HG03571 (cell line): ENCODE measurements around the gene EVX2.

Experiments used
- ATAC-seq: cut with Tn5 transposase; IDR thresholded peaks from one replicate; pipeline ENCODE4 v1.9.1; 2021; ENCODE audit not compliant: unreplicated experiment

The EVX2 gene

DNA sequence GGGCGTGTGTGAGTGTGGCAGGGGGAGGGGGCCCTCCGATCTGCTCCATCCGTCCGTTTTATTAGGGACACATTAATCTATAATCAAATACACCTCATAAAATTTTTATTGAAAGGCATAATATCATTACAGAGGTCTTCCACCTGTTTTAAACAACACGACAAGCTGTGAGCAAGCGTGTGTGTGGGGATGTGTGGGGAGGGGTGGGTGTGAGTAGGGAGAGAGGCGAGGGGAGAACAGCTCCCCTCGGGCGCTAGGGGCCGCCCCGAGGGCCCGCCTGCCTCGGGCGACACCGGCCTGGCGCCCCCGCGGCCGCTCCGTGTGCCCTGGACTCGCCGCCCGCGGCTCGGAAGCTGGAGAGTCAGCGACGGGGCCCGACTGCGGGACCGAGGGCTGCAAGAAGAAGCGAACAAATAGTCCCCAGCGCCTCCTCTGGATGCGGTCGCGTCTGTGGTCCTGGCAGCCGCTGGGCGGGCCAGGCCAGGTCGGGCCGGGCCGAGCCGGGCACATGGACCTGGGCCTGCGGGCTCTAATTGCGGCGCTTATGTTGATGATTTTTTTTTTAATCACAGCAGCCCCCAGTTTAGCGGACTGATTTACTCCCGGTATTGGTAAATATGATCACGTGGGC, 38.4 kb upstream of the EVX2 start:
- ATAC-seq = no peak

DNA sequence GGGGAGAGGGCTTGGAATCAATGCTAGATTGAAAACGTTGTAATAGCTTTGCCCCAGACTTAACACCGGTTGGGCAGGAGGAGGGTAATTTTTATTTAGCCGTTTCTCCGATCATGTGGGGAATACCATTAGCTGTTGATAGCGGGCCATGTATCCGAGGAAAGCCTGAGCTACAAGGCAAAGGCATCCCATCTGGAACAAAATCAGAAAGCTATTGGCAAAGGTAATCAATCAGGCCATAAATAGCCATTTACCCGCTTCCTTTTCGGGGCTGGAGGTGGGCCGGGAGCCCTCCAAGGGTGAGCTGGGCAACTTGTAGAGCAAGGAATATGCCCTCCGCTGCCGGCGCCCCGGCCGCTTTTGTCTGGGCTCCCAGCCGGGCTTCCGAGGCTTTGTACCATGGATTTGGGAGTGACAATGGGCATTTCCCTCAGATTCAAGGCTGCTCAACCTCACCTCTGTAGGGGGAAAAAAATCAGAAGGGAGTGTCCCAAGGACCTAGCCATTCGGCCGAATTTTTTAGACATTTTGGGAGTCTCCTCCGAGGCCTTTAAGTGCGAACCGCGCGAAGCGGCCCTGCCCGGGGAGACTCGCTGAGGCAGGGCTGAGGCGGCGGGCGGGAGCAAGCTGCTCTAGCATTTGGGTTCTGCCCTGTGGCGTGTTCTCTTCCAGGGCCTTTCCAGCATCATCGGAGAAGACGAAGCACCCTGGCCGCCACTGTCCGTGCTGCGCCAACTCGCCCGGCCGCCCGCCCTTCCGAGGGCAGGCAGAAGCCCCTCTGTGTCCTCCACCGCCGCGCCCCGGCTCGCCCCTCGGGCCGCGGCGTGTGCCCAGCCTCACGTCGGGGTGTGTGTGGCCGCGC, 37.7 kb upstream of the EVX2 start:
- ATAC-seq = no peak

DNA sequence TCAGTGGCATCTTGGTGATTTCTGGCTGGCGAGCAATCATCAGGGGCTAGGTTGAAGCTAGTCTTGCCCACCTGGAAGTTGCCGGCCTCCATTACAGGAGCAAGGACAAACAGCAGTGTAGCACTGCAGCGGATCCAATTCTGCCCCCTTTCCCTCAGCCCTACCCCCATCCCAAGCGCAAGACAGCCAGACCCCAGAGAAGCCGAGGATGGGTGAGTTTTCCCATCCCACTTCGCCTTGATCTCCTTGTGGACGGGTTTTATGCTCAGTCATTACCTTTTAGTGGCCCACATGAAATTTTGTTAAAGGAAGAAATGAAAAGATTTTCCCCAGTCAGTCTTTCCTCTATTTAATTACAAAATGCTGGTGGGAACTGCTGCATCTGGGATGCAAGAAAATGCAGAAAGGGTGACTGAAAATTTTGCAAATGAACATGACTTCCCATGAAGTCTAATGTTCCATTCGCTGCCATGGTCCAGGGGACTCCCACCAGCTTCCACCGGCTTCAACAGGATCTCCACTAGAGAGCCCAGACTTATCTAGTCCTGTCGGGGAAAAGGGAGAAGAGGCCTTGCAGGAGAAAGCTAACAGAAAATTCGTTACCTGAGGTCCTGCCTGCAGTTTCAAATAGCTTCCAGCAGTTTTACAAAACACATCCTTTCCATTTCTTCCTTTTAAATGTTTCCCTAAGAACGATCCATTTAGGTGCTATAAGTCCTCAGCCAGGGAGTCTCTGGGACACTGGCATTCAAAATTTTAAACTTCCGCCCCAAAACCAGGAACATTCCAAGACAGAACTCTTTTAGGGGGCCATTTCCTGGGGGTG, 36.8 kb upstream of the EVX2 start:
- ATAC-seq = no peak

DNA sequence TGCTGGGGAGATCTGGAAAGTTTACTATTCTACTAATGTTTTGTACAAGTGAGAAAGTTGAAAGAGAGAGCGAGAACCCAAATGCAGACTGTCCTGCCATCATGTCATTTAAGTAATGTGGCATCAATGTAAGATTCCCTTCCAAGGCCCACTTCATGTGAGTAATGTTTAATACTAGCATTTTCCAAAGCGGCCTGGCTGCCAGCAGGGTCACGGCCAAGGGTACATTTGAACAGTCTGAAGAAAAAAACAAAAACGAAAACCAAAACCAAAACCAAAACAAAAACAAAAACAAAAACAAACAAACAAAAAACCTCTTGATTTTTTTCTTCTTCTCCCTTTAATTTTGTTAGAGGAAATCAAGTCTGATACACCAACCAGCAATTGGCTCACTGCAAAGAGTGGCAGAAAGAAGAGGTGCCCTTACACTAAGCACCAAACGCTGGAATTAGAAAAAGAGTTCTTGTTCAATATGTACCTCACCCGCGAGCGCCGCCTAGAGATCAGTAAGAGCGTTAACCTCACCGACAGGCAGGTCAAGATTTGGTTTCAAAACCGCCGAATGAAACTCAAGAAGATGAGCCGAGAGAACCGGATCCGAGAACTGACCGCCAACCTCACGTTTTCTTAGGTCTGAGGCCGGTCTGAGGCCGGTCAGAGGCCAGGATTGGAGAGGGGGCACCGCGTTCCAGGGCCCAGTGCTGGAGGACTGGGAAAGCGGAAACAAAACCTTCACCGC, 35.0 kb upstream of the EVX2 start:
- no peak for ATAC-seq

DNA sequence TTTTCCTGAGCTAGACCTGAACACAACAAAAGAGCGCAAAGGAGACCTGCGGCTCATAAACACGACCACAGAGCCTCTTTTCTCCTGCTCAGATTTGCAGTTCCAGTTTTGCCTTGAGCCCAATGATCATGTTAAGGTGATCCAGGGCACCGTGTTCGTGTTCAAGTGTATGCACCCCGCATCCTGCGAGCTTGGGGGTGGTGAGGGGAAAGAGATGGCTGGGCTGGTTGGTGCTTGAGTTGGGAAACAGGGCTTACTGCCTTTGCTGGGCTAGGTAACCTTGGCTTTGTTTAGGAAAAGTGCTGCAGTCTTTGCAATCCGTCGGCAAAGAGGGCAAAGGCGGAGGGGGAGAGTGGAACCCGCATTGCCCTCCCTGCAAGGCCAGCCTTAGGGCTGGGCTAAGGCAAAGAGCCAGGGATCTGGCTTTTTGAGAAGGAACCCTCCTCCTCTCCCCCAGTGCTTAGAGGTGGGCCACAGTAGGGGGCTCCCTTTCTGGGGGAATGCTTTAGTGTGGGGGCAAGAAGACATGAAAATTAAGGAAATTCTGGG, 34.1 kb upstream of the EVX2 start:
- ATAC-seq = no peak

DNA sequence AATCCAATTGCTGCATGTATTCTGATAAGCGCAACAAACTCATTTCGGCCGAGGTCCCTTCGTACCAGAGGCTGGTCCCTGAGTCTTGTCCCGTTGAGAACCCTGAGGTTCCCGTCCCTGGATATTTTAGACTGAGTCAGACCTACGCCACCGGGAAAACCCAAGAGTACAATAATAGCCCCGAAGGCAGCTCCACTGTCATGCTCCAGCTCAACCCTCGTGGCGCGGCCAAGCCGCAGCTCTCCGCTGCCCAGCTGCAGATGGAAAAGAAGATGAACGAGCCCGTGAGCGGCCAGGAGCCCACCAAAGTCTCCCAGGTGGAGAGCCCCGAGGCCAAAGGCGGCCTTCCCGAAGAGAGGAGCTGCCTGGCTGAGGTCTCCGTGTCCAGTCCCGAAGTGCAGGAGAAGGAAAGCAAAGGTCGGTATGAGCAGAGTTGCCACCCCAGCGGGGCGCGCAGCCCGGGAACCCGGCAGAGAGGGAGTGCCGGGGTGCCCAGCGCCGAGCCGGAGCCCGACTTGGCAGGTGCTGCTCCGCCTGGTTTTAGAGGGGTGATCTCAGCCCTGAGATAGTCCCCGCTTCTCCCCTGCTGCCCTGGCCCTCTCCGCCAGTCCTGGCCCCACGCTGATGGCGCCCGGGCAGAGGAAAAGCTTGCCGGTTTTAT, 33.5 kb upstream of the EVX2 start:
- ATAC-seq = no peak

DNA sequence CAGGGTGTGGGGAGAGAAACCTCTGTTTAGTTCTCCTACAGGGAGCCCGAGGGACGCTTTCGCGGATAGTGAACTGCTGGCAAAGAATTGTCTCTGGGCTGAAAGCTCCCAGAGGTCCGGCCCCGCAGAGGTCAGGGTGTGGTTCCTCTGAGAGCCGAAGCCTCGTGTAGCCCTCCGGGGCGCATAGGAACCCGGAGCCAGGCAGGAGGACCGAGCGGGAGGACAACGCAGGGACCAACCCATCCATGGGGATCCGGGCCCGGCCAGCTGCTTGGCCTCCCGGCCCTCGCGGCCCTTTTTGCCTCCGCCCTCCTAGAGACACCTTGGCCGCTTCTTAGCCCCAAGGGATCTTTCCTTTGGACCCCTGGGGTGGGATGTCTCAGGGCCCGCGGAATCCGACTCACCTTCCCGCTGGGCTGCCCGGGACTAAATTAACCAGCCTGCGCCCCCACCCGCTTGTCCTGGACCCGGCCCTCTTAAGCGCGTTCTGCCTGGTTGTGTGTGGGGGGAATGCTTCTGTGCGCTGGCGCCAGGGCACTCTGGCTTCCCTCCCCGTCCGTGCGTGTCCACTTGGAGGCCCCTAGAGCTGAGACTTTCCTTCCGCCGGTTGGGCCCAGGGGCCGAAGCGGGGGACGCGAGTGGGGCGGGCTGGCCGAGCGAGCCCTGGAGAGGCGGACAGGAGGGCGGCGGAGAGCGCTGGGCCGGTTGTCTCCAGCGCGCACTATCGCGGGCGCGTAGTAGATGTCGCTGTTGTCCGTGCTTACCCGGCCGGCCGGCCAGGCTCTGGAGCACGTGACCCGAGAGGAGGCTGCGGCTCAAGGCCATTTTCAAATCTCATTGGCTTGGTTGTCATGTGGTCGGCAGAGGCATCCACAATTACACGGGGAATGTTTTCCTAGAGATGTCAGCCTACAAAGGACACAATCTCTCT, 32.4 kb upstream of the EVX2 start, which contains the start of gene HOXD10:
Gene HOXD10 (plus strand): TSS at position 896 of the 931 bp plus-strand sequence. CDS start 56 bp downstream, outside the sequence.
- ATAC-seq = no peak

DNA sequence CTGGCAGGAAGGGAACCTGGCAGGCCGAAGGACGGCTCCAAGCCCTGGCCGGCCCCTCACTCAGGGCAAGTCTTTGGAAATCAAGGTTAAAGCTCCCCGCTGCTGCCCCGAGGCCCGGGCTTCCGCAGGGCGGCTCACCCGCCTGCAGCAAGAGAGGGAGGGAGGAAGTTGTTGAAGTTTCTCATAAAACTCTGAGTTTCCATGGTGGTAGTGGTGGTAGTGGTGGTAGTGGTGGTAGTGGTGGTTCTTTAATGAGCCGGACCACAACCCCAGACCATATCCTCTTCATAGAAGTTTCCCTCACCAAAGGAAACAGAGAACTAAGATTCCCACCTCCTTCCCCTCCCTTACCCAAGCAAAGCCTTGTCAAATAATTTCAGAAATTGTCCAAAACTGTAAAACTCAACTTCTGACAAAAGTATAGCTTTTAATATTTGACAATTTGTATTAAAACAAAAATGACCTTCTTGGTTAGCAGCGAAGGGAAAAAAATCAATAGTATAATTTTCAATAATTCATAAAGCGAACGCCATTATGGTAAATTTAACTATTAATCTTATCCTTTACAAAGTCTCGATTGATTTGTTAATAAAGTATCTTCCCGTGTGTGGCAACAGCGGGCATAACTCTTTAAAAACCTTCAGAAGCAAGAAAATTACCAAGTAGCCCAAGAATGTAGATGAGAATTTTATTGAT, 31.3 kb upstream of the EVX2 start:
- ATAC-seq = no peak

DNA sequence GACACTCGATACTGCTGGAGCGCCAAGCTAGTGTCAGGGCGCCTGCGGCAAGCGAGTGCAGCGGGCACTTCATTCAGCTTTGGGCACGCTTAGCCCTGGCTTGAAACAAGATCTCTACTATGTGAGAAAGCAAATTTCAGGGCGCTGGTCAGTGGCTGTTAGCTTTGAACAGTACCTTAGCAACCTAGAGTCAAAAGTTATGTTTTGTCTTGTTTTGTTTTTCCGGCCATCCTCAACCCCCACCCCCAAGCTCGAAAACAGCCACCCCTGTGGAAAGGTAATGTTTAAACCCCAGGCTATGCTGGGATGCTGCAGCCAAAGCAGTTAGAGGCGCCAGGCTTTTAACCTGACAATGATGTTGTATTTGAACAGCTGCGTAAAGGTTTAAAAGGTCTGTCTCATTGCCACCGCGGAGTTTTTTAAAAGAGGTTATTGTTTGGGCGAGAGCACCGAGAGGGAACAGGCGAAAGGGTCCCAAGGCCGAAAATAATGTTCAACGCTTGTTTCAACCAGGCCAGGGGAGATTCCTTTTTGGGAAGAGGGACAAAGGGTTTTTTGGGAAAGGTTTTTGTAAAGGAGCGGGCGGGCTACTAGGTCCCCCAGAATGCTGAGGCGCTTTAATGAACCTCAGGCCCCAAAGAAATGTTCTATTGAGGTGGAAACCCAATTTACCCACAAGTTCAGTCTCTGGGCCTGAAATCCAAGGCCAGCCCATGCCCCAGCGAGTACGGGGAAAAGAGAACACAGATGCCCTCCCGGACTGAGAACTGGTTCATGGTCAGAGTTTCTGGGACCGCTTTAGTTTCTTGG, 30.6 kb upstream of the EVX2 start:
- ATAC-seq = no peak

DNA sequence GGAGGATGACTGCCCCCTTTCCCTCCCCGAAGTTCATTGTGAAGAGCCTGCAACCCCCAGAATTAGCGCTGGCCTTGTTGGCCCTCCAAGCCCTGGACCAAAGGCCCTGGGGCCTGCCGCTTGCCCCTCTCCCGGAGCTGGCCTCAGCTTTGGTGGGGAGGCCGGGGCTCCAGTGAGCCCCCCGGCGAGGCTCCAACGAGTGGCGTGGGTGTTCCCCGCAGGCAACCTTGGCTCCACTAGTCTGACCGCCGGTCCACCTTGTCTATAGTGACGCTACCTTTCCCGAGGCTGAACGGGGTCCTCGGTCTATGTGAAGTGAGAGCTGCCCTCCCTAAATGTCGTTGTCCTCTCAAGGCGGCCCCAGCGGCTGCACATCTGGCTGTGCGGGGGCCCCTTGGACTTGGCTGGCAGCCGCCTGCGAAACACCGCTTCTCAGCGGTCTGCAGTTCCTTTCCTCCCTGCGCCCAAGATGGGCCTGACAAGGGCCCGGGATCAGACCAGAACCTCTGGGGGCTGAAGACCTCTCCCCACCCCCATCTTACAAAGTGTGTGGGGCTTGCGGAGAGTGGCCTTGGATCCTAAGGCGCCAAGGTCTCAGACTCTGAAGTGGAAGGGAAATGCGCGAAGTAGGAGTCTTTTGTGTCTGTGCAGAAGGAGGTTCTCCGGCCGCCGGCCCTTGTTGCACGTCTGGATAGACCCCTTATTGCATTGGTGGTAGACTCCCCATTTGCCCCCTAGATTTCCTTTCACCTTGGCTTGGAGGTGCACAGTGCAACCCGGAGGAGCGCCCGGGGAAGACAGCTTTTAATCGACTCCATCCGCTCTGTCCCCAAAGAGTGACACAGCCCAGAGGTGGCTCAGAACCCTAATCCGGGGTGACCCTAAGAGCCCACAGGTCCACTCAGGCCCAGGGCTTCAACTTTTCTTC, 28.9 kb upstream of the EVX2 start:
- no peak for ATAC-seq

DNA sequence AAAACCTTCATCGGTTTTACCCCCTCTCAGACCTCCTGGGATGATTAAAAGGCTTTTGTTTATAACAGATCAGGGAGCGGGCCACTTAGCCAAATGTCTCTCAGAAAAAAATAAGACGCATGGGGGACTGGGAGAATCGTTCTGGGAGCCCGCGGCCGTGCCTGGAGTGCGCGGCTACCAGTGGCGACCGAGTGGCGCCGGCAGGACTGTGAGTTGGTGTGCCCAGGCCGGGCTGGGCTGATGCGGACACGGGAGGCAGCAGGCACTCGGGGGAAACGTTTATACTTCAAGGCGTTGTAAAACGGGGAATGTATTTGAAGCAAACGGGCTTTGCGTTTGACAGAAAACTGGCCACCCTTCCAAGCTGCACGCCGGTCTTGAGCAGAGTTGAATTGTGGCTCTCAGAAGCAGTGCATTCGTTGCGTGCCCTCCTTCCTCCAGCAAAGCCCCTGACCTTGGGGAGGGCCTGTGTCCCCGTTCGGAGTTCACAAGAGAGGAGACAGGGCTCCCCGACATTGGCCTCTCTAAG, 28.1 kb upstream of the EVX2 start:
- ATAC-seq = no peak

DNA sequence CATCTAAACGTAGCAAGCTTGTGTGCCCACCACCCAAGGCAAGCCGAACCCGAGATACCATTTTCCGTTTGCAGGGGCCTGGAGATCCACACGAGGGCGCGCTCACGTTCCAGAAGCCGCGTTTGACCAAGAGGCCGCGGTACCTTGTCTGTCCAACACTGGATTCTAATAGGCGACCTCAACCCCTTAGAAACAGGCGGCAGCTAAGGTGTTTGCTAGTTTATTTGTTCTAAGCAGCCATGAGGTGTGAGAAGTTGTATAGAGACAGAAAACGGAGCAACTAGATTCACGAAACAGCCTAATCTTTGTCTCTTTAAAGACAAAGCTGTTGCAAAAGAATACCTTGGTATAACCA, 27.5 kb upstream of the EVX2 start:
- no peak for ATAC-seq

DNA sequence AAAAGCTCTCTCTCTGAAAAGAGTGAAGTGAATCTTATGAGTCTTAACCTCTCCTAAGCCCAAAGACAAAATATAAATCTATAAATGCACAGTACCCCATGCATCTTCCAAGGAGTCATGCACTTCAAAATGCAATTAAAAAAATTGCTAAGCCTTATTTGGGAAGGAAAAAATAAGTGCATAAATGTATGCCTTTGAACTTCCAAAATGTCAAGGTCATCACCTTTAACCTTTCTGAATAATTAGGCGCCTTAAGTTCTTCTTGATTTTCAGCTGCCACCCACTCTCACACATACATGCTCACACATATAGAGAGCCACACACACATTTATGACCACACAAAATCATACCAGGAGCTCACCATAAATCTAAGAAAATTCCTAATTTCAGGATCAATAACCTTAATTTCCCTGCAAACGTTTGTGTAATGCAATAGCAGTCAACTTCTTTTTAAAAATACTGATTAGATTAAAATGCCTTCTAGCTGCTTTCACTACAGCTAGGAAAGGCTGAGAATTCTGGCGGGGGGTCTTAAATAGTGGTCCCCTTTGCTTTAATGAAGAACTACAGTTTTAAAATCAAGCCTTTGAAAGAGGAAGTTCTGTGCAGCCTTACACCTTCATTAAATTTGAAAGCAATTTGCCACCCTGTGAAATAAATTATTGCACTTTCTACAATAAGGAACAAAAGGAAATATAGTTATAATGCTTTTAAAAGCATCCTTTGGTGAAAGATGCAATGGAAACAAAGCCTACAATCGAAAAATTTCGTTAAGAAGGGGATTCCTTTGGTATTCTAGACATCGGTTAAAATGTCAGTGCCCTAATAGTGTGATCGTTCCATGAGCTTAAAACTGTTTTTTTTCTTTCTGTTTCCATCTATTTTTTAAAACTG, 26.9 kb upstream of the EVX2 start:
- no peak for ATAC-seq

DNA sequence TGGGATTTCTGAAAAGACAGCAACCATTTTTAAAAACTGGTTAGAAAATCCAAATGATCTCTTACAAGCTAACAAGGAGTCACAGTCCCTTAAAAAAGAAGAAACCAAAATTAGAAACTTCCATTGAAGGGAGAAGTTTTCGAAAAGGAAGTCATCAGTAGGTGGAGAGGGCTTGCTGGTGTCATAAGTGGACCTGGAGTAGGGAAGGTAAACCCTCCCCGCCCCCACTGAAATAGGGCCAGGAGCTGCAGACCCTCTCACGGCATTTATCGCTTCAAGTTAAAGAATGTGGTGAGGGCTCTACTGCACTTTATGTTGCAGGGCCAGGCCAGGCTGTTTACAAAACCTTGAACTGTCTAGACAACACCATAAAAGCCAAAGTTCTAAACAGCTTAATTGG, 26.2 kb upstream of the EVX2 start:
- ATAC-seq = no peak

DNA sequence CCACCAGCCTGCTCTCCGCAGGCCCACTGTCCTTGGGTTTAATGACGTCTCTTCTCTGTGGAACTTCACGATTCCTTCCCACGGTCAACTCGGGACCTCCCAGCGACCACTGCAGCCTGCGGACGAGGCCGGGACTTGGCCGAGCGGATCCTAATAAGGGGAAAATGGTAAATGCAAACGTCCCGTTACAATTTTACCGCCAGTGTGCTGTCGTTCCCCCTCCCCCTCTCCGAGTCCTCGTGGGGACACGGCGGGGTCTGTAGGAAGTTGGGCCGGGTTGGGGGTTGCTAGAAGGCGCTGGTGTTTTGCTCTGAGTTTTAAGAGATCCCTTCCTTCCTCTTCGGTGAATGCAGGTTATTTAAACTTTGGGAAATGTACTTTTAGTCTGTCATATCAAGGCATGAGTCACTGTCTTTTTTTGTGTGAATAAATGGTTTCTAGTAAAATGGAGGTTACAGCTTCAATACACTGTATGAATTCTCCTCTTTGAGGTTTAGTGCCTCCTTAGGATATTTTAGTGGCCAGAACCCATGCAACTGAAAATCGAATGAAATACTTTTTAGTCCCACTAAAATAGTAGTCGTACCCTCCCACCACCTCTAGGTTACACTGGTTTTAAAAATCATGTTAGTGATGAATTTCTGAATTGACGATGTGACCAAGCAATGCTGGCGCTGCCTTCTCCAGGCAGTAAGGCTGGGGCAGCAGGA, 25.6 kb upstream of the EVX2 start:
- no peak for ATAC-seq
